Uterus (tissue), 4 donors: ENCODE measurements around the gene AFG1L. TPM values are rescaled to one million over a fixed set of nuclear protein-coding genes. Genes with fewer than 3 reads are reported as not detected.
"Not testable (repeated sequence)": the region's sequence is repeated elsewhere in the genome, so short reads cannot be mapped to it uniquely, and the experiment has no call there.

ENCODE experiments used
- DNase-seq, 2 donors: peaks; one replicate each; pipeline ENCODE4 v3.0.0-alpha.2; 2019 to 2020
- H3K27ac ChIP-seq, 2 donors: fragments of 200-600 bp; sonication (generic); 1 replicate in 1 of 2; 2 replicates in 1 of 2; pipeline ENCODE4 v1.5.1; 2016 to 2018
- H3K27me3 ChIP-seq, 2 donors: fragments of 200-600 bp; sonication (generic); one replicate each; pipeline ENCODE4 v1.5.1; 2018 to 2019; ENCODE audit warnings: control low read depth in 1 of 2
- H3K36me3 ChIP-seq, 2 donors: fragments of 200-600 bp; sonication (generic); one replicate each; pipeline ENCODE4 v1.5.1; 2019; ENCODE audit warnings: control low read depth in 1 of 2
- H3K4me1 ChIP-seq, 2 donors: fragments of 200-600 bp; sonication (generic); one replicate each; pipeline ENCODE4 v1.5.1; 2018 to 2019; ENCODE audit warnings: control low read depth in 1 of 2
- H3K4me3 ChIP-seq, 2 donors: fragments of 200-600 bp; sonication (generic); 1 replicate in 1 of 2; 2 replicates in 1 of 2; pipeline ENCODE4 v1.5.1; 2018 to 2019; ENCODE audit warnings: mild to moderate bottlenecking in 1 of 2
- H3K9me3 ChIP-seq, 2 donors: fragments of 200-600 bp; sonication (generic); one replicate each; pipeline ENCODE4 v1.5.1; 2019; ENCODE audit warnings: control low read depth in 1 of 2
- POLR2A ChIP-seq, 2 donors: fragments of 450-650 bp; IDR thresholded peaks; one replicate each; pipeline ENCODE4 v1.6.1; 2016; ENCODE audit warnings: antibody characterized with exemption in 2 of 2, mild to moderate bottlenecking in 1 of 2, moderate library complexity in 1 of 2
- intact Hi-C: fragments of 100-400 bp; cut with DNase I; formaldehyde crosslinking; loops from one replicate; pipeline ENCODE4 v1.15.1; 2023; ENCODE audit warnings: low total_unique reads
- total RNA-seq, 4 donors: library from RNA; depleted of rRNA in 3 of 4; stranded (reverse); fragments of >200 nt in 3 of 4; gene quantifications; one replicate each; pipeline versions ENCODE4 v1.1.0 to v1.2.4, GENCODE V29; 2014 to 2023
- TF ChIP-seq, protein P1 (sequence below), 4 experiments: fragments of 200-600 bp in 2 of 4; fragments of 450-650 bp in 2 of 4; sonication (generic) in 2 of 4; IDR thresholded peaks; one replicate each; pipeline ENCODE4 v1.5.1; 2016 to 2019; ENCODE audit warnings: antibody characterized with exemption in 4 of 4, mild to moderate bottlenecking in 2 of 4, moderate library complexity in 1 of 4
- donor health status: DM: yes; HTN: yes; CAD: no.

Gene AFG1L
- total RNA-seq, result 1 to 10 TPM in 3 of 4 donors, under 1 TPM in 1; under 0.01 to 9.4 (median 5.2) TPM

GRCh38 chr6:108294727-108295625 is at the start of gene AFG1L:
Gene AFG1L (plus strand): TSS chr6:108295054. CDS start chr6:108295080, 26 bp downstream.
- H3K9me3 ChIP-seq, result no peaks in the 10 kb centered on the region
- peak within 1 kb of the TSS; percentile 80 to 81 for H3K27ac ChIP-seq
- peak; percentile 37 to 55 for TF ChIP-seq POLR2A (IDR thresholded peaks at IDR 0.05)
- TF ChIP-seq, protein P1, sequence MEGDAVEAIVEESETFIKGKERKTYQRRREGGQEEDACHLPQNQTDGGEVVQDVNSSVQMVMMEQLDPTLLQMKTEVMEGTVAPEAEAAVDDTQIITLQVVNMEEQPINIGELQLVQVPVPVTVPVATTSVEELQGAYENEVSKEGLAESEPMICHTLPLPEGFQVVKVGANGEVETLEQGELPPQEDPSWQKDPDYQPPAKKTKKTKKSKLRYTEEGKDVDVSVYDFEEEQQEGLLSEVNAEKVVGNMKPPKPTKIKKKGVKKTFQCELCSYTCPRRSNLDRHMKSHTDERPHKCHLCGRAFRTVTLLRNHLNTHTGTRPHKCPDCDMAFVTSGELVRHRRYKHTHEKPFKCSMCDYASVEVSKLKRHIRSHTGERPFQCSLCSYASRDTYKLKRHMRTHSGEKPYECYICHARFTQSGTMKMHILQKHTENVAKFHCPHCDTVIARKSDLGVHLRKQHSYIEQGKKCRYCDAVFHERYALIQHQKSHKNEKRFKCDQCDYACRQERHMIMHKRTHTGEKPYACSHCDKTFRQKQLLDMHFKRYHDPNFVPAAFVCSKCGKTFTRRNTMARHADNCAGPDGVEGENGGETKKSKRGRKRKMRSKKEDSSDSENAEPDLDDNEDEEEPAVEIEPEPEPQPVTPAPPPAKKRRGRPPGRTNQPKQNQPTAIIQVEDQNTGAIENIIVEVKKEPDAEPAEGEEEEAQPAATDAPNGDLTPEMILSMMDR (IDR thresholded peaks at IDR 0.05), result peak in 1 of 4 experiments; percentile 14
- H3K36me3 ChIP-seq, result no peaks in the 10 kb centered on the region
- no peaks in the 10 kb centered on the region for H3K27me3 ChIP-seq
- intact Hi-C loops, result loop anchor here (2.0 kb wide), 1 partner anchor 34 kb away; the partner anchor contains the start of gene SNX3
- H3K4me1 ChIP-seq, result no peaks in the 10 kb centered on the region
- peak; percentile 89 to 90 for DNase-seq
- peak within 1 kb of the TSS; percentile 55 to 64 for H3K4me3 ChIP-seq

DNA sequence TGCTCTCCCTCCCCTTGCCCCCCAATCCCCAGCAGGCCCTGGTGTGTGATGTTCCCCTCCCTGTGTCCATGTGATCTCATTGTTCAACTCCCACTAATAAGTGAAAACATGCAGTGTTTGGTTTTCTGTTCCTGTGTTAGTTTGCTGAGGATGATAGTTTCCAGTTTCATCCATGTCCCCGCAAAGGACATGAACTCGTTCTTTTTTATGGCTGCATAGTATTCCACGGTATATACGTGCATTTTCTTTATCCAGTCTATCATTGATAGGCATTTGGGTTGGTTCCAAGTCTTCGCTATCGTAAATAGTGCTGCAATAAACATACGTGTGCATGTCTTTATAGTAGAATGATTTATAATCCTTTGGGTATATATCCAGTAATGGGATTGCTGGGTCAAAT is 49.8 kb upstream of the AFG1L start:
- H3K27me3 ChIP-seq, DNase-seq, intact Hi-C loops, H3K9me3 ChIP-seq, H3K4me1 ChIP-seq, H3K36me3 ChIP-seq, H3K4me3 ChIP-seq, H3K27ac ChIP-seq: not testable (repeated sequence)

DNA sequence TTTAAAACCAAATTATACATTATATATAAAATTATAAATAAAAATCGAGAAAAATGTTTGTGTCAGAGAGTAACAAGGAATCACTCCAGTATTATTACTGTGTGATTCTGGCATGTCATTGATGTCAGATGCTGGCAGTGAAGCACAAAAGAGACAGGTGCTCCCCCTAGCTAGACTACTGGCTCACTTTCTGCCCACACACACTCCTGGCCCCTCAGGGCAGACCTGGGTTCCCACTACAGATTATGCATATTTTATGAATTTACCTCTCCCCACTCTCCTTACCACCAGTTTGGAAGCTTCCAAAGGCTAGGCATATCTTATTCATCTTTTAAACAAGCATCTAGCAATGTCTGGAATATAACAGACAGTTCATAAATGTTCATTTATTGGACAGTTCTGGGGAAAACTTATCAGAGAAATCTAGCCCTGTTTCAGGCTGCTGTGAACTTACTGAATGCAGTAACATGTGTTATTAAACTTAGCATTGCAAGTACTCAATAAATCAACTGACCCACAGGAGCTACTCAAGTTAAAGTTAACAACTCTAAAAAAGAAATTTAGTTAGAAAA is 46.8 kb upstream of the AFG1L start:
- Histone ChIP-seq H3K27me3 (no peaks in the 10 kb centered on the region), H3K27ac (no peak overlapping the region), H3K9me3 (no peaks in the 10 kb centered on the region), H3K4me3 (no peak overlapping the region), H3K4me1 (no peaks in the 10 kb centered on the region), H3K36me3 (no peaks in the 10 kb centered on the region)
- intact Hi-C loops, result no loop called here
- TF ChIP-seq, protein P1 (IDR thresholded peaks at IDR 0.05), result no peak
- TF ChIP-seq POLR2A (IDR thresholded peaks at IDR 0.05), result no peak
- no peak for DNase-seq

DNA sequence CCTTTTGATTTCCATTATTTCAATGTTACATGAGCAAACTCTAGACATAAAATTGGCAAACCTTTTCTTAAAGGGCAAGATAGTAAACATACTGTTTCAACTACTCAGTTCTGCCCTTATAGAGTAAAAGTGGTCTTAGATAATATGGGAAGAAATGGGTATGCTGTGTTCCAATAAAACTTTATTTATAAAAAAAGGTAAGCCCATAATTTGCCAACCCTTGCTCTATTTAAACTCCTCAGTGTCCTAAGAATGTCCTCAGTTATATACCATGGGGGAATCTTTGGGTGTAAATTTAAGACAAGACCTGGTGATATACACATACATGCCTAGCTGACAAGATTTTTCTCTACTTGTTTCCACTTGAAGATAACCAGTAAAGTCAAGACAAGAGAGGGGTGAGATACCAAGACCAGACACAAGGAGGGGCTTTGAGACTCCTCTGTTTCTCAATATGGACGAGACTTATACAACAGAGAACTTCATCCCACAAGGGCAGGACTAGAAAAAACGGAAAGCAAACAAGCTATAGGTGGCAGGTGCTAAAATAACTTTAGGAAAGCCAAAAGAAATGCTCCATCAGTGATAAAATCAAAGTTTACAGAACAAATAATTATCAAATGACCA is 44.5 kb upstream of the AFG1L start:
- no peaks in the 10 kb centered on the region for H3K27me3 ChIP-seq
- TF ChIP-seq, protein P1 (IDR thresholded peaks at IDR 0.05), result no peak
- TF ChIP-seq POLR2A (IDR thresholded peaks at IDR 0.05), result no peak
- intact Hi-C loops, result no loop called here
- DNase-seq, result no peak
- H3K27ac ChIP-seq, result no peak overlapping the region
- H3K9me3 ChIP-seq, result no peaks in the 10 kb centered on the region
- H3K36me3 ChIP-seq, result no peaks in the 10 kb centered on the region
- no peak overlapping the region for H3K4me3 ChIP-seq
- H3K4me1 ChIP-seq, result no peaks in the 10 kb centered on the region

- Histone ChIP-seq H3K4me3 (no peak overlapping the region), H3K4me1 (no peaks in the 10 kb centered on the region)
- intact Hi-C loops, result no loop called here
Measured at GRCh38 chr6:108251252-108251651, 43.6 kb upstream of the AFG1L start.

More at GRCh38 chr6:108251252-108251651, 43.6 kb upstream of the AFG1L start:
- TF ChIP-seq POLR2A (IDR thresholded peaks at IDR 0.05), result no peak
- TF ChIP-seq, protein P1 (IDR thresholded peaks at IDR 0.05), result no peak
- Histone ChIP-seq H3K27me3 (no peaks in the 10 kb centered on the region), H3K9me3 (no peaks in the 10 kb centered on the region), H3K36me3 (no peaks in the 10 kb centered on the region), H3K27ac (no peak overlapping the region)
- DNase-seq, result no peak
